ENCODE data around the gene PARVB. TPM values are rescaled to one million over a fixed set of nuclear protein-coding genes. Genes with fewer than 3 reads are reported as not detected.
A peak's percentile ranks its signal among the peaks of the same experiment; 100 is the strongest.

The PARVB gene
- total RNA-seq, 1 donor from 2014 or later = 49.3 TPM

GRCh38 chr22:44162960-44163359 lies 138.9 kb downstream of the PARVB start:
- ATAC-seq = no peak
- Histone ChIP-seq H3K4me3 (no peak overlapping the region), H3K36me3 (peaks cover 14% of the 10 kb centered on the region), H3K27ac (no peak overlapping the region), H3K27me3 (no peaks in the 10 kb centered on the region), H3K4me1 (no peaks in the 10 kb centered on the region), H3K9me3 (no peaks in the 10 kb centered on the region)
- TF ChIP-seq CTCF (IDR thresholded peaks at IDR 0.05) = no peak
- intact Hi-C loops (cut with DNase I) = no loop called here
- DNase-seq = no peak

GRCh38 chr22:44163536-44163935 lies 139.4 kb downstream of the PARVB start:
- DNase-seq = no peak
- H3K36me3 ChIP-seq = peaks cover 8% of the 10 kb centered on the region
- H3K4me3 ChIP-seq = no peak overlapping the region
- no peak overlapping the region for H3K27ac ChIP-seq
- no peaks in the 10 kb centered on the region for H3K9me3 ChIP-seq
- intact Hi-C loops (cut with DNase I) = no loop called here
- no peaks in the 10 kb centered on the region for H3K4me1 ChIP-seq
- no peak for TF ChIP-seq CTCF (IDR thresholded peaks at IDR 0.05)
- ATAC-seq = no peak
- no peaks in the 10 kb centered on the region for H3K27me3 ChIP-seq

- Histone ChIP-seq H3K9me3 (no peaks in the 10 kb centered on the region), H3K4me3 (no peak overlapping the region), H3K27me3 (no peaks in the 10 kb centered on the region), H3K27ac (no peak overlapping the region), H3K4me1 (no peaks in the 10 kb centered on the region), H3K36me3 (peaks cover 8% of the 10 kb centered on the region)
- TF ChIP-seq CTCF (IDR thresholded peaks at IDR 0.05) = no peak
- peak; percentile 61 for ATAC-seq
- DNase-seq = no peak
- intact Hi-C loops (cut with DNase I) = no loop called here
Observed at GRCh38 chr22:44164031-44164430, 139.9 kb downstream of the PARVB start.

- no peak for DNase-seq
- H3K4me1 ChIP-seq = no peaks in the 10 kb centered on the region
- no peak for ATAC-seq
- no peak overlapping the region for H3K4me3 ChIP-seq
- H3K27me3 ChIP-seq = no peaks in the 10 kb centered on the region
- no peak for TF ChIP-seq CTCF (IDR thresholded peaks at IDR 0.05)
- no peaks in the 10 kb centered on the region for H3K9me3 ChIP-seq
- peaks cover 11% of the 10 kb centered on the region for H3K36me3 ChIP-seq
- H3K27ac ChIP-seq = no peak overlapping the region
- intact Hi-C loops (cut with DNase I) = no loop called here
Observed at GRCh38 chr22:44165286-44165874, 141.3 kb downstream of the PARVB start.

GRCh38 chr22:44166498-44167276 lies 142.6 kb downstream of the PARVB start:
- ATAC-seq (no peak), DNase-seq (no peak)
- intact Hi-C loops (cut with DNase I) = no loop called here
- H3K27ac ChIP-seq = no peak overlapping the region
- peaks cover 11% of the 10 kb centered on the region for H3K36me3 ChIP-seq
- no peaks in the 10 kb centered on the region for H3K27me3 ChIP-seq
- no peaks in the 10 kb centered on the region for H3K4me1 ChIP-seq
- H3K4me3 ChIP-seq = no peak overlapping the region
- no peaks in the 10 kb centered on the region for H3K9me3 ChIP-seq
- TF ChIP-seq CTCF (IDR thresholded peaks at IDR 0.05) = no peak

All from upper lobe of right lung (tissue), 1 donor.